Inflammatory macrophage (primary cell): Measurements from ENCODE around the gene EXOC5.
"Not testable (repeated sequence)": the region's sequence is repeated elsewhere in the genome, so short reads cannot be mapped to it uniquely, and the experiment has no call there.

Experiments used
- DNase-seq, 2 donors: peaks; one replicate each; pipeline ENCODE4 v3.0.0-alpha.2; 2020 to 2022

Gene EXOC5

DNA sequence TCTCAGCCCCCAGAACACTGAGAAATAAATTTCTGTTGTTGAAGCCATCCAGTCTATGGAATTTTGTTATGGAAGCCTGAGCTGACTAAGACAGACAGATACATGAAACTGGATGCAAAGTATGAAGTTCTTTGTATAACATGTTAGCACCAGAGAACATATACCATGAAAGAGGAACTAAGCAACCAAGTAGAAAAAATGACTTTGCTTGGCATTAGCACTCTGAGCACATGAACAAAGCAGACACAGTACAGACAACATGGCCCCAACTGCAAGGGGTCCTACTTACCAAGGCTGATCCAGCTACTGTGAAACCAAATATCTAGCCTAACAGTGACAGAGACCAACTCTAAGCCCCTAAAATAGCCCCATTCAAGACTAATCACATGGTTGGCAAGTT, 13.8 kb downstream of the EXOC5 start:
- no peak for DNase-seq

DNA sequence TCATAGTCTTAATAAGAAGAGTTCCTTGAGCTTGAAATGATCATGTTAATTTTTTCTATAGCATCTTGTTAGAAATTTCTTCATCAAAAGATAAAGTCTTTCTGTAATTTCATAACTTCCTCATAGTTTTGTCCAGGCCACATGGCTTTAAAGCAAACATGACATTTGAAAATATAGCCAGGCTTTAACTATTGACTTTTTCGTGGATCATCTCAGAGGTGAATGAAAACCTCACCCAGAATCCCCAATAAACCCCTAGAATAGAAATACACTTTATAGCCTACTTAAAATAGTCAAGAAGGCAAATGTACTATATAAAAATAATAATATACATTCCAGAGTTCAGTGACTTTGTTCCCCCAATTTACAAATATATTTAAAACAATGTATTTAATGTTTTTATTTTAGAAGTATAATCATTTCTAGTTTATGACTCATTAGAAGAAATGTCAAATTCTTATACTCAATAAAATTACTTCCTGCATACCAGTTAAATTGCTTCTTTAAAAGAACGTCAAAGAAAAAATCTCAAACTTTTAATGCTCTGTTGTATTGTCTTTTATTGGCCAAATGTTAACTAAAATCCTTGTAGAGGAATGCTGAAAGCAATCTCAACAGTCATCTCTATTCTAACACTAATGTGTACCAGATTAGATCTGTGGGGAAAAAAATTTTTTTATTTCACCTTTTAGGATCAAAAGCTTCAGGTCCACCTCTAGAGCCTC, 21.6 kb downstream of the EXOC5 start:
- peak in 1 of 2 donors; percentile 18 for DNase-seq

DNA sequence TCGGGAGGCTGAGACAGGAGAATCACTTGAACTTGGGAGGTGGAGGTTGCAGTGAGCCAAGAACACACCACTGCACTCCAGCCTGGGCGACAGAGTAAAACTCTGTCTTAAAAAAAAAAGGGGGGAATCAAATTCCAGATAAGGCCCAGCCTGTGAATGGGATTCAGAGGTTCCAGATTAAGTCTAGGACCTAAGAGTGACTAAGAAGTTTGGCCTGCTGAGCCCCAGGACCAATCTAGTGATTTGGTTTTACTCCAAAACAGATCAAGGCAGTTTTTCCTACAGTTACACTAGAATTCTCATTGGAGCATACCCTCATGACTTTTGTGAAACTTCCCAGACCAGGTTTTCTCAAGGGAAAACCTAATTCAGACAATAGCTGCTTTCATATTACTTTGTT, 22.8 kb downstream of the EXOC5 start:
- no peak for DNase-seq

DNA sequence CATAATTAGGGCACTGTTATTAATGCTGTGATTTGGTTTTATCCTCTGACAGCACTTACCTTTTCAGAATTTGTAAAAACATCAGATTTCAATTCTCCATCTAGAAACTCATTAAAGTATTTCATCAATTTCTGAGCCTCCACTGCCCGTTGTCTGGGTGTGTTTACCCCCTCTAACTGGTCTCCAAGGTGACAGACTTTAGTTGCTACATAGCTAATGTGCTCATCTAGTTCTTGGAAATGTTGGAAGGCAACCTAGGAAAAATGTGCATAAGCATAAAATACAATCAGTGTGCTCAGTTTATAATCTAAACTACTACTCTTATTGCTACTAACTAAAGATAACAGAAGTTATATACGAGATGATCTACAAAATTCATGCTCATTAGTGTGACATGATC, 24.6 kb downstream of the EXOC5 start:
- DNase-seq: no peak

DNA sequence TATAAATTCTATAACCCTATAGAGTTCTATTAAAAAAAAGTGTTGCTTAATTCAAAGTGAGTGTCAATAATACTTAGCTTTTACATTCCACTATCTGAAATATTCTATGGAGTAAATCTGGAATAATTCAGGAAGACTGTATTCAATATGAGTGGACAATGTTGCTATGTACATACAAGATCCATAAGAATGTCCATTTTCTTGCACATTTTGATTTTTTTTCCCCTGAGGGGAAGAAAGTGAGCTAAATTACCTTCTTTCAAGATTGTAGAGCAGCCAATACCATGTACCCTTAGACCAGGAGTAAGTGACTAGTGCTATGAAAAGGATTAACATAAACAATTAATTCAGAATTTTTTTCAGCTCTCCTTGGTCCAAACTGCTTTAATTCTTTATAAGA, 25.4 kb downstream of the EXOC5 start:
- DNase-seq: no peak

DNA sequence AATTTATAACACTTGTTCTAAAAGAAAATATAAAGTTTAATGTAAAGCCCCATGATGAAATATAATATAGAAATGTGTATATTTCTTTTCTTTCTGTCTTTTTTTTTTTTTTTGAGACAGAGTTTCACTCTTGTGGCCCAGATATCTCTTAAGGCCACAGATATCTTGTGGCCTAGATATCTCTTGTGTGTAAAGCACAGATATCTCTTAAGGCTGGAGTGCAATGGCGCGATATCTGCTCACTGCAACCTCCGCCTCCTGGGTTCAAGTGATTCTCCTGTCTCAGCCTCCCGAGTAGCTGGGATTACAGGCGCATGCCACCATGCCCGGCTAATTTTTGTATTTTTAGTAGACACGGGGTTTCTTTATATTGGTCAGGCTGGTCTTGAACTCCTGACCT, 28.6 kb downstream of the EXOC5 start:
- DNase-seq: not testable (repeated sequence)

DNA sequence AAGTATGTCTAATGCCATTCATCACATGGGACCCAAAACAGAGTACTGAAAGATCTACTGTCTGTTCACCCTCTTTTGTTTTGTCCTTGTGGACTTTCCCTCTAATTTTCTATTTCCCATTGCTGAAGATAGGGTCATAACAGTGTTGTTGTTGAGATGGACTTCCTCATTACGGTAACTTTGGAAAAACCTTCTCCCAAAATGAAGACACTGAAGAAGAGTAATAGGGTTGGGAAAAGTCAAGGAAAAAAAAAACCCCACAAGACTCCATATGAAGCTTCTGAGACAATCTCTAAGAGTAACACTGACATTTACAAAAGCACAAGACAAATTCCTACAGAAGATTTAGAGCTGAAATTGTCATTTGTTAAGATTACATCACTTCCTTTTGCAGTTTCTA, 36.7 kb downstream of the EXOC5 start:
- no peak for DNase-seq

DNA sequence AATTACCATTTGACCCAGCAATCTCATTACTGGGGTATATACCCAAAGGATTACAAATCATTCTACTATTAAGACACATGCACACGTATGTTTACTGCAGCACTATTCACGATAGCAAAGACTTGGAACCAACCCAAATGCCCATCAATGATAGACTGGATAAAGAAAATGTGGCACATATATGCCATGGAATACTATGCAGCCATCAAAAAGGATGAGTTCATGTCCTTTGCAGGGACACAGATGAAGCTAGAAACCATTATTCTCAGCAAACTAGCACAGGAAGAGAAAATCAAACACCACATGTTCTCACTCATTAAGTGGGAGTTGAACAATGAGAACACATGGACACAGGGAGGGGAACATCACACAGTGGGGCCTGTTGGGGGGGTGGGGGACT, 40.4 kb downstream of the EXOC5 start:
- not testable (repeated sequence) for DNase-seq

DNA sequence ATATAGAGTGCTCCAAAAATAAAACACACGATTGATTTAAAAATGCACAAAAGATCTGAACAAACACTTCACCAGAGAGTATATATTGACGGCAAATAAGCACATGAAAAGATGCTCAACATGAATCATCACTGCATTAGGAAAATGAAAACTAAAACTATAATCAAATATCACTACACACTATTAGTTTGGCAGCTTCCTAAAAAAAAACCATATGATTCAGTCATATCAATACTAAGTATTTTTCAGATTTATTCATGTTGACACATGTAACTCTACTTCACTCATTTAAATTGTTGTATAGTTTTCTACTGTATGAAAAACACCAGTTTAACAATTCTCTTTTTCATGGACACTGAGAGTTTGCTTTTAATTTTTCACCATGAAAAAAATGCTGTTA, 41.6 kb downstream of the EXOC5 start:
- DNase-seq: no peak

DNA sequence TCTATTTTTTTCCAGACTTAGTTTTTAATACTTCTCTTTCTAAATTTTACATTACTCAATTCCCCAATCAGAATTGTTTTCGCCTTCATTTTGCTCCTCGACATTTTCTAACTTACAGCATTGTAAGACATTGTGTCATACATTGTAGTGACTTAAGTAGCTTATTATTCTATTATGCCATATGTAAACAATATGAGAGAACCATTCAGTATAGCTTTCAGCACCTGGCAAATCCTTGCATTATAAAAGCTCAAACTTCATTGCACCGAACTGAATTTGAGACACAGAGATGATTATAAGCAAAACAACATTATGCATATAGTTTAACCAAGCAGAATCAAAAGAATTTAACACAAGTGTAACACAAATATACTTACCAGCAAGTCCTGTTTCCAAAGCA, 46.8 kb downstream of the EXOC5 start:
- DNase-seq: no peak

DNA sequence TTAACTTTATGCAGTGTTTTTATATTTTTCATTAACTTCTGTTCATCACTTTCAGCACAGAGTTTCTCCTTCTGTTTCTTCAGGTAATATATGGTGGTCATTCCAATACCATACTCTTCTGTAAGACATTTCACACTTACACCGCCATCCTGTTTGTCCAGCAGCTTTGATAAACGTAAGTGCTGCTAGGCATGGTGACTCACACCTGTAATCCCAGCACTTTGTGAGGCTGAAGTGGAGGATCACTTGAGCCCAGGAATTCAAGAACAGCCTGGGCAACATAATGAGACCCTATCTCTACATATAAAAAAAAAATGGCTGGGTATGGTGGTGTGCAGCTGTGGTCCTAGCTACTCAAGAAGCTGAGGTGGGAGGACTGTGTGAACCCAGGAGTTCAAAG, 55.8 kb downstream of the EXOC5 start:
- DNase-seq: no peak

DNA sequence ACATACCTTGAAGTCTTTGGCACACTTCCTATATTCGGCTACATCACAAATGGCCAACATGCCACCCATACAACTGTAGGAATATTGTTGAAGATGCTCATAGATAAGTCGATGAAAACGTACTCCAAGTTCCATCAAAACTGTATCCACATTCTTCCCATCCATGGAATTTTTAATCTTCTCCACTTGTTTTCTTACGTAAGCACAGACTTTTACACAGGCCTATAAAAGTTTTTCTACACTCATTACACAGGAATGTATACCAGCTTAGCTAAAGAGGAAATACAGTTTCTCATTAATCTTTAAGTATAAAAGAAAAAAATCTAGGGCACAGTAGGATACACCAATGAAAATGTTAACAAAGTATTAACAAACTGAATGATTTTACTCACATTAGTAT, 59.1 kb downstream of the EXOC5 start:
- DNase-seq: no peak

DNA sequence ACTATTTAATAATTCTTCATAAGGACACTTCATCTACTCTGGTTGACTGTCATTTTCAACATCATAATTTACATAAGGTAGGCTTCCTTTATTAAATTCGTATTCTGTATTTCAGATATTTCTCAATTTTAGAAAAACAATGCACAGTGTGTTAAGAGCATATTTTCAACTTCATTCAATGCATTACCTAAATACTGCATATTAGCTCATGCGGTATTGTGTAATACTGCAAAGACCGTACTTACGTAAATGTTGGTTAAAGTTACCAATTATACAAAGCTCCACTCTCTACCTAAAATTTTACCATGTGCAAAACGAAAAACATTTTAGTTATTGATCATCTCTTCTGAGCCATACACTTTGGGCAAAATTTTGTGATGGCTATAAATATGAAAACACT, 62.8 kb downstream of the EXOC5 start:
- peak in 1 of 2 donors; percentile 39 for DNase-seq

DNA sequence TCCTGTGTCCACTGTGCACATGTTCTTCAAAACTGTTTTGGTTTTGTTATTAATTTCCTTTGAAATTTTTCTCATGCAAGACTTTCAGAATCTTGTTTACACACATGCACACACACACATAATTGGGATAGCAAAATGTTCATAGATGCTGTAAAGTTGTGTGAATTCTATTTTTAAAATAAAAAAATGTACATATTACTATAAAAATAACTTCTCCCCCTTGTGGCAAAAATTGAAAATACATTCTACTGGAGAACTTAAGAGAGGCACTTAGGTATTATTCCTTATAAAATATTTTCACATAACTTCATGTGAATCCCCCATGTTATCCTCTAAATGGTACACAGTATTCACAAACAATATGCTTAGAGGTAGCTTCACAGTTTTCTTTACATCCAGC, 66.0 kb downstream of the EXOC5 start:
- not testable (repeated sequence) for DNase-seq

DNA sequence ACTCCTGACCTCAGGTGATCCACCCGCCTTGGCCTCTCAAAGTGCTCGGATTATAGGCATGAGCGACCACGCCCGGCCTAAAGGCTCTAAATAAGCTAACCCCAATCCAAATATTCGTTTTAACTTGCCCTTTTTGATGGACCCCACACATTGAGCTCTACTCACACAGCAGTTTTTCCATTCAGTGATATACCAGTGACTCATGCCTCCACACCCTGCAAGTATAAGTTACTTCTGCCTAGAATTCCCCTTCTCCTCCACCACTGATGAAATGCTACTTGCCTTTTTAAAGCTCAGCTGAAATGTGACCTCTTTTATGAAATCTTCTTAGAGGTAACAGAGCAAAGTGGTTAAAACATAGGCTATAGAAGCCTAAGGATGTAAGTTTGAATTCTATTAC, 68.8 kb downstream of the EXOC5 start:
- peak in 1 of 2 donors; percentile 40 for DNase-seq

DNA sequence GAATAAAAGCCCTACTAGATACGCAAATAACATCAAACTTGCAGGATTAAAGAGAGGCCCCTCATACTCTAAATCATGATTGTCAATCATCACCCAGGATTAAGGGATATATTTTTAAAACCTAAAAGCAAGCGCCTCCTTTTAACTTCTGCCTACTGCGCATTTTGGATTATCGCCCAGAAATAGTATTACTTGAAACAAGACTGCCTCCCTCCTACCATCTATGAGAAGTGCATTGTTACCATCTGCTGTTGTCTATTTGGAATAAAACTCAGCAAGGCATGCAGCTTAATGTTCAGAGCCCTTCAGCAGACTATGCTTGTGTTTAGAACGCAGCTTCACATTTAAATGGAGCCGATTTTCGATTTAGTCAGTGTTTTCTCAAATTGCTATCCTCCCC, 79.6 kb downstream of the EXOC5 start:
- DNase-seq: no peak

DNA sequence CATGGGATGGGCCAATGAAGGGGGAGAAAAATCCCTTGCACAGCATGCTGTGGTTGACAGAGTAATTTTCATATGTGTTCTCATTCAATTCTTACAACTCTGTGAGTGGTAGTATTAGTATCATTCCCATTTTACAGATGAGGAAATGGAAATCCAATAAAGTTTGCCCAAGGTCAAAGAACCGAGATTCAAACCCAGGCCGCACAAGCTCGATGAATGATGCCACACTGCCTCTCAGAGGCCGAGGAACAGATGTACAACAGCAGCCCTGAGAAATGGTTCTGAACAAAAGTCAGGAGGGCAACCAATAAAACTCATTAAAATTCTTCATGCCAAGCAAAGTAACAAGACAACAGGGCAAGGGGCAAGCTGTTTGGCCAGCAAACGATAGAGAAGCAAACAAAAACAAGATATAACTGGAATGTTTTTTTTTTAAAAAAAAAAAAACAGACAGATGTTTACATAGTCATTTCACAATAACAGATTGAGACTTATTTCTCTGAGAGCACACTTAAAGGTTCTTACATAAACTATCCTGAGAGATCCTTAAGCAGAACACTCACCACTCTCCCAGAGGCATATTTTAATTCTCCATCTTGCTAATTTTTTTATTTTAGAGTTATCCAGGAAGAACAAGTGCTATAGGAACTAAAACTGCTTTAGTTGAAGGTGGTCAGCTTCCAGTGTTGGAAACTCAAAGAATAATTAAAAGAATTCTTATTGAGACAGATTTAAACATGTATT, 85.8 kb downstream of the EXOC5 start:
- no peak for DNase-seq

DNA sequence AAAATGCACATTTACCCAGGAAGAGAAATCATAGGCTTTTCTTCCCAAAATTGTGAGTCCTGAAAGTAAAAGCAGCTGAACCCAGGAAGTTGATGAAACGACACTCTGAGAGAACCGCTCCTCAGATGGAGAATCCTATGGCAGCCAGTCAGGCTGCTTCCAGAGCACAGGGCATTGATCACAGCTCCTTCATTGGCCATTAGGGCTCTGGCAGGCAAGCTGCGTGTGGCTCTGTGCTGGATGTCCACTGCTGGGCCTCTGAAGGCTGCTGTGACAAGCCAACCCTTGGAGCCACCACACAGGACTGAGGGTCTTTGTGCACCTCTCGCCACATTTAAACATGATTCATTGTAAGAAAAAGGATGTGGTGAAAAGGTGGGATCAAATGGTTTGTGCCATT, 89.4 kb downstream of the EXOC5 start:
- DNase-seq: no peak

DNA sequence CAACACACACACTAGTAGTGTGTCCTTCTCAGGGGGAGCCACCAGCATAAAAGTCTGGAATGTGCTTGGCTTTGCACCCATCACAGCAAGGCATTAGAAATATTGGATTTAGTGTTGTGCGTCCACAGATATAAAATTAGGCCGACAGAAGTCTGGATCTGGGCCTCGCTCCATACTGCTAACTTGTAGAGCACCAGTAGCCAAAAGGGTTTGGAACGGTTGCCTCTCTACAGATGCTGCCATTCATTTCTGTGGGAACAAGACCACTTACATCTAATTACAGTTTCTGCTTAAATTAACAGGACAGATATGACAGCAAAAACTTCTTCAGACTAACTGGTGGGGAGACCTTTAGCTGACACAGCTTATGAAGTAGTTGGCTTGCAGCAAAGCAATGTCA, 94.2 kb downstream of the EXOC5 start:
- no peak for DNase-seq

DNA sequence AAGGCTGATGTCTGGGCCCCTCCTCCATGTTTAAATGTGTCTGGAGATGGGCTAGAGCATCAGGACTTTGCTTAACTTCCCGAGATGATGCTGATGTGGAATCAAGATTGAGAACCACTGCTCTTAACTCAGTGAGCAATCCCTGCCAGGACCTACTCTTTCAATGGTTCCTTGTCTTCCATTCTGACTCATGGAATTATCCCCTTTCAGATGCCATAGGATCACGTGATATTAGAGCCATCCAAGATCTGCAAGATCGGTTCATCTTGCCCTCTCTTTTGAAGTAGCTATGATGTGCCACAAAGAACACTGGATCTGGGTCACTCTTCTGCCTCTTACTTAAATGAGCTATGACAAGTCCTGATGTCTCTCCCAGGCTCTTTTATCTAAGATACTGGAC, 96.8 kb downstream of the EXOC5 start:
- no peak for DNase-seq

DNA sequence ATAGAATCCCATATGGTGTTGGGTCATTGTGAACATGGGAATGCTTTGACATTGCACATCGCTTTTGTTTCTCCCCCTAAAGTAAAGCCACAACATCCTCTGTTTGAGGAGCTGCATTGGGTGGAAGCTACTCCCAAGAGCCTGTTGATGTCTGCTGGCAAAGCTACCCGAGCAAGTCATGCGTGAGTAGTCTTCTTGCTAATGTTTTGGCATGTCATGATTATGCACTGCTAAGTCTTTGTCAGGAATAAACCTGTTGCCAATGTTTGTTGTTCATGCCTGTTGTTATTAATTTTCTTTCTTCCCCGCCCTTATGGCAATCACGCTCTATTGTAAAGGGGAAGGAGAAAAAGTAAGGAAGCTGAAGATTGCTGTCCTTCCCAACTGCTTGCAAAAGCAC, 97.3 kb downstream of the EXOC5 start:
- no peak for DNase-seq

DNA sequence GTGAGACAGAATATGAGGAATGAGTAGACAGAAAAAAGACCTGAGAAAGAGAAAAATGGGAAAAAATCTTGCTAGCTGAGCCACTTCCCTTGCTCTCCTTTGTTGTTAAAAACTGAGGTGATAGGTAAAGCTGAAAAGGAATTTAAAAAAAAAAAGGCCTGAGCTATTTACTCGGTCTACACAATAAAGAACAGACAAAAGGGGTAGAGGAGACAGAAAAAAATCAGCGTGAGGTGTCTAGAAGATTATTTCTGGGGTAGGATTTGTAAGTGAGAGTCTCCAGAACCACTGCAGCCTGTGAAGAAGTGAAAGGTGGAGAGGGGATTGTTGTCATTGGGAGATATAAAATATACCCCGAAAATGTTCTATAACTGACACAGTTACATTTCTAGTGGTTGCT, 98.8 kb downstream of the EXOC5 start:
- no peak for DNase-seq

DNA sequence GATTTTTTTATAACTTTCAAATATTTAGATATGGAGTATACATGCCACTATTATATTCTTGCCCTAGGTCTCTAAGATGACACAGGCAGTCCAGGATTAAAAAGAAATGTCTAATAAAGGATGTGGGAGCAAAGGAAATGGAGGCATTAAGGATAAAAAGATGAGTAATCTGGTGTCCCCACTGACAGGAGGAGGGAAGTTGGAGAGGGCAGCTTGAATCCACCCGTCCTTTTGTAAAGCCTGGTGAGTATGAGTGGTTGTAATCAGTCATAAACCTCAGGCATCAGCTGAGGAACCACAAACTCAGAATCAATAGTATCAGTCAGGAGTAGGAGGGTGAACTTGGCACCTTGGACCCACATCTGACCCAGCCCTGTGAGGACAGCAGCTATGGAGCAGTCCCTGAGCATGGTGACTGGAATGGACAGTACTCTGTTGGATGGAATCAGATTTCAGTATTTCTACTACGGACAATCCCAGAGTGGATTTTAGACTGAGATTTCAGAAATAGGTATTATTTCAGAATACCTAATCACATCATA, 100.5 kb downstream of the EXOC5 start:
- DNase-seq: no peak

DNA sequence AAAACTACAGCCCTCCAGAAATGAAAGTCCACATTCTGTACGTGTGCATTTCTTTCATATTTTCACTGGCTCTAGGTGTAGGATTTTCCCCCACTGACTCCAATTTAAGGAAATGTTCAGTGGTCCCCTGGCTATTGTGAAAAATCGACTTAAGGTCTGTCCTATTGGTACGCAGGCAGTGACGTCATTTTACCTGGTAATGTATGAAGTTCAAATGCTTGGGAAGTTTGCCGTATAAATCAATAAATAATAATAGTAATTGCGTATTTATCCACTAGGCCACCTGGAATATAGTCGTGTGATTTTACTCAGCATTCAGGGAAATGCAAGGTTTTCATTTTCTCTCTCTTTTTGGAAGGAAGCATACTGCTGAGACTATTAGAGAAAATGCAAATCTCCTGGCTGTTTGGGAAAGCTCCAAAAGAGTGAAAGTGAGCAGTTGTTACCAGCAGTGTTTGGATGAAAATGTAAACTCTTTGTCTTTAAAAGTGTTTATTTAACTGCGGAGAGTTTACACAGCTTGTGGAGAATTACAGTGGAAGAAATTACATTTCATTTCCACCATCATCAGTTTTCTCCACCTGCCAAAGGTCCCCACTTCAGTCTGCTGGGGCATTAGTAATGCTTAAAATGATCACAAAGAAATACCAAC, 107.0 kb downstream of the EXOC5 start:
- DNase-seq: no peak
